Esophagus squamous epithelium (tissue), 4 donors: ENCODE data around the gene POSTN.

Experiments used
- POLR2A ChIP-seq, 4 donors: fragments of 450-650 bp; IDR thresholded peaks; one replicate each; pipeline ENCODE4 v1.6.1; 2017; ENCODE audit warnings: antibody characterized with exemption in 4 of 4, mild to moderate bottlenecking in 4 of 4, moderate library complexity in 3 of 4
- TF ChIP-seq, protein P1 (sequence below), 6 experiments: fragments of 450-650 bp in 4 of 6; fragments of 200-600 bp in 2 of 6; sonication (generic) in 2 of 6; IDR thresholded peaks; one replicate each; pipeline ENCODE4 v1.5.1; 2016 to 2019; ENCODE audit warnings: antibody characterized with exemption in 6 of 6, mild to moderate bottlenecking in 4 of 6, moderate library complexity in 4 of 6

DNA sequence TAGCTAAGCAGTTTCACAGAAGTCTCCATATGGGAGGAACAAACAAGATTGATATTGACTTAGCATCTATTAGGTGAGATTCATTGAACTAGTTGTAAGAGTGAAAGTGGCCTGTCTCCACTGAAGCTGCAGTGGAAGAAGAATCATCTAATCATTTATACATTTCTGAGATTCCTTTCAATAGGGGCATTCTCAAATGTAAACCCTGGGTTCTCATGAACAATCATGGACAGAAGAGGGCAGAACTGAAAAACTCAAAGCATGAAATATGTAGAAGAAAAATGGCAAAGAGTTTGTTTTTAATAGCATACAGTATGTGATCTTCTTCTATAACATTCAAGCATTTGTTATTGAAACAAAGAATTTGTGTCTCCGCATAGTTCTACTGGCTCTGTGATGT, 17.6 kb upstream of the POSTN start:
- no peak for TF ChIP-seq POLR2A (IDR thresholded peaks at IDR 0.05)
- TF ChIP-seq, protein P1, sequence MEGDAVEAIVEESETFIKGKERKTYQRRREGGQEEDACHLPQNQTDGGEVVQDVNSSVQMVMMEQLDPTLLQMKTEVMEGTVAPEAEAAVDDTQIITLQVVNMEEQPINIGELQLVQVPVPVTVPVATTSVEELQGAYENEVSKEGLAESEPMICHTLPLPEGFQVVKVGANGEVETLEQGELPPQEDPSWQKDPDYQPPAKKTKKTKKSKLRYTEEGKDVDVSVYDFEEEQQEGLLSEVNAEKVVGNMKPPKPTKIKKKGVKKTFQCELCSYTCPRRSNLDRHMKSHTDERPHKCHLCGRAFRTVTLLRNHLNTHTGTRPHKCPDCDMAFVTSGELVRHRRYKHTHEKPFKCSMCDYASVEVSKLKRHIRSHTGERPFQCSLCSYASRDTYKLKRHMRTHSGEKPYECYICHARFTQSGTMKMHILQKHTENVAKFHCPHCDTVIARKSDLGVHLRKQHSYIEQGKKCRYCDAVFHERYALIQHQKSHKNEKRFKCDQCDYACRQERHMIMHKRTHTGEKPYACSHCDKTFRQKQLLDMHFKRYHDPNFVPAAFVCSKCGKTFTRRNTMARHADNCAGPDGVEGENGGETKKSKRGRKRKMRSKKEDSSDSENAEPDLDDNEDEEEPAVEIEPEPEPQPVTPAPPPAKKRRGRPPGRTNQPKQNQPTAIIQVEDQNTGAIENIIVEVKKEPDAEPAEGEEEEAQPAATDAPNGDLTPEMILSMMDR (IDR thresholded peaks at IDR 0.05) = no peak
